Loucy (cell line): Measurements from ENCODE around the gene TLK1.

Source experiments
- H2AFZ ChIP-seq: fragments of 200-600 bp; sonication (generic); 2 replicates; pipeline ENCODE4 v1.6.0; 2016; ENCODE audit warnings: antibody characterized with exemption, mild to moderate bottlenecking, low read length, moderate library complexity
- H3F3A ChIP-seq: fragments of 200-600 bp; 2 replicates; pipeline ENCODE4 v1.6.0; 2016; ENCODE audit warnings: antibody characterized with exemption, low read depth, mild to moderate bottlenecking
- H3K27me3 ChIP-seq: fragments of 200-600 bp; sonication (generic); 2 replicates; pipeline ENCODE4 v1.6.1; 2014; ENCODE audit warnings: low read length, mild to moderate bottlenecking; ENCODE audit not compliant: insufficient read depth, poor library complexity, severe bottlenecking
- H3K36me3 ChIP-seq: fragments of 200-600 bp; sonication (generic); 2 replicates; pipeline ENCODE4 v1.6.1; 2016; ENCODE audit warnings: low read length; ENCODE audit not compliant: insufficient read depth
- H3K4me1 ChIP-seq: fragments of 200-600 bp; sonication (generic); 2 replicates; pipeline ENCODE4 v1.5.1; 2014; ENCODE audit warnings: low read length, mild to moderate bottlenecking; ENCODE audit not compliant: insufficient read depth, poor library complexity, severe bottlenecking
- H3K4me2 ChIP-seq: fragments of 200-600 bp; sonication (generic); 2 replicates; pipeline ENCODE4 v1.6.0; 2014; ENCODE audit warnings: antibody characterized with exemption, low read length, low read depth, mild to moderate bottlenecking; ENCODE audit not compliant: poor library complexity, severe bottlenecking
- H3K4me3 ChIP-seq: fragments of 200-600 bp; sonication (generic); 2 replicates; pipeline ENCODE4 v1.5.1; 2014; ENCODE audit warnings: low read length, mild to moderate bottlenecking, mixed read lengths; ENCODE audit not compliant: poor library complexity, severe bottlenecking
- H3K79me2 ChIP-seq: fragments of 200-600 bp; sonication (generic); 2 replicates; pipeline ENCODE4 v1.6.1; 2014; ENCODE audit warnings: low read length; ENCODE audit not compliant: insufficient read depth
- H3K9ac ChIP-seq: fragments of 200-600 bp; sonication (generic); 2 replicates; pipeline ENCODE4 v1.6.0; 2014; ENCODE audit warnings: mild to moderate bottlenecking, low read depth, low read length, moderate library complexity; ENCODE audit not compliant: poor library complexity, severe bottlenecking
- H3K9me2 ChIP-seq: fragments of 200-600 bp; sonication (generic); replicated peaks from 2 replicates; pipeline ENCODE4 v1.6.1; 2016; ENCODE audit warnings: low read depth, low read length, mixed read lengths
- H3K9me3 ChIP-seq: fragments of 200-600 bp; sonication (generic); 2 replicates; pipeline ENCODE4 v1.6.1; 2014; ENCODE audit warnings: mild to moderate bottlenecking, antibody characterized with exemption, low read length, low read depth; ENCODE audit not compliant: insufficient read depth
- H4K20me1 ChIP-seq: fragments of 200-600 bp; sonication (generic); 2 replicates; pipeline ENCODE4 v1.6.0; 2014; ENCODE audit warnings: antibody characterized with exemption, low read length, mild to moderate bottlenecking; ENCODE audit not compliant: insufficient read depth, poor library complexity, severe bottlenecking
- CTCF ChIP-seq: fragments of 200-600 bp; sonication (generic); conservative IDR thresholded peaks from 2 replicates; pipeline ENCODE4 v1.5.1; 2014; ENCODE audit warnings: mild to moderate bottlenecking, antibody characterized with exemption, low read length
- EZH2phosphoT487 ChIP-seq: fragments of 200-600 bp; IDR thresholded peaks from 2 replicates; pipeline ENCODE4 v1.6.1; 2018; ENCODE audit warnings: antibody characterized with exemption, mild to moderate bottlenecking, moderate library complexity, borderline replicate concordance

The TLK1 gene

GRCh38 chr2:171150694-171151285 lies 9.9 kb downstream of the TLK1 start:
- H2AFZ ChIP-seq: no peak overlapping the region
- TF ChIP-seq CTCF: no peak
- TF ChIP-seq EZH2phosphoT487: no peak
- peaks cover 100% of the 10 kb centered on the region for H3K79me2 ChIP-seq
- H3K9me2 ChIP-seq: no peaks in the 10 kb centered on the region
- H4K20me1 ChIP-seq: peaks cover 96% of the 10 kb centered on the region
- H3F3A ChIP-seq: peaks cover 9% of the 10 kb centered on the region; the same call in 1 of the 2 replicates
- H3K4me1 ChIP-seq: peaks cover 65% of the 10 kb centered on the region
- no peak overlapping the region for H3K9ac ChIP-seq
- H3K4me2 ChIP-seq: peak overlapping the region; percentile 22
- H3K4me3 ChIP-seq: peak overlapping the region; percentile 9
- H3K27me3 ChIP-seq: no peaks in the 10 kb centered on the region
- H3K9me3 ChIP-seq: no peaks in the 10 kb centered on the region
- no peaks in the 10 kb centered on the region for H3K36me3 ChIP-seq

GRCh38 chr2:171149986-171150693 lies 10.6 kb downstream of the TLK1 start:
- Histone ChIP-seq H3K36me3 (no peaks in the 10 kb centered on the region), H3F3A (peaks cover 9% of the 10 kb centered on the region; the same call in 1 of the 2 replicates), H3K4me3 (no peak overlapping the region), H3K4me1 (peaks cover 62% of the 10 kb centered on the region), H3K9me2 (no peaks in the 10 kb centered on the region), H3K9me3 (no peaks in the 10 kb centered on the region), H3K9ac (no peak overlapping the region), H3K27me3 (no peaks in the 10 kb centered on the region), H3K79me2 (peaks cover 100% of the 10 kb centered on the region), H3K4me2 (peak overlapping the region; percentile 22), H2AFZ (no peak overlapping the region), H4K20me1 (peaks cover 95% of the 10 kb centered on the region)
- no peak for TF ChIP-seq EZH2phosphoT487
- no peak for TF ChIP-seq CTCF

- H3F3A ChIP-seq: peaks cover 9% of the 10 kb centered on the region; the same call in 1 of the 2 replicates
- TF ChIP-seq EZH2phosphoT487 (no peak), CTCF (no peak)
Measured at GRCh38 chr2:171149171-171149938, 11.3 kb downstream of the TLK1 start.

More at GRCh38 chr2:171149171-171149938, 11.3 kb downstream of the TLK1 start:
- no peaks in the 10 kb centered on the region for H3K36me3 ChIP-seq
- H3K79me2 ChIP-seq: peaks cover 100% of the 10 kb centered on the region
- H3K9ac ChIP-seq: no peak overlapping the region
- H3K9me3 ChIP-seq: no peaks in the 10 kb centered on the region
- H2AFZ ChIP-seq: no peak overlapping the region
- H4K20me1 ChIP-seq: peaks cover 95% of the 10 kb centered on the region
- H3K4me2 ChIP-seq: no peak overlapping the region
- no peak overlapping the region for H3K4me3 ChIP-seq
- H3K4me1 ChIP-seq: peaks cover 62% of the 10 kb centered on the region
- H3K9me2 ChIP-seq: no peaks in the 10 kb centered on the region
- H3K27me3 ChIP-seq: no peaks in the 10 kb centered on the region
